HG03108 (cell line): ENCODE data around the gene TPRX1.

Source experiments
- ATAC-seq: cut with Tn5 transposase; IDR thresholded peaks from one replicate; pipeline ENCODE4 v1.9.1; 2021; ENCODE audit warnings: moderate library complexity; ENCODE audit not compliant: unreplicated experiment

Gene TPRX1

DNA sequence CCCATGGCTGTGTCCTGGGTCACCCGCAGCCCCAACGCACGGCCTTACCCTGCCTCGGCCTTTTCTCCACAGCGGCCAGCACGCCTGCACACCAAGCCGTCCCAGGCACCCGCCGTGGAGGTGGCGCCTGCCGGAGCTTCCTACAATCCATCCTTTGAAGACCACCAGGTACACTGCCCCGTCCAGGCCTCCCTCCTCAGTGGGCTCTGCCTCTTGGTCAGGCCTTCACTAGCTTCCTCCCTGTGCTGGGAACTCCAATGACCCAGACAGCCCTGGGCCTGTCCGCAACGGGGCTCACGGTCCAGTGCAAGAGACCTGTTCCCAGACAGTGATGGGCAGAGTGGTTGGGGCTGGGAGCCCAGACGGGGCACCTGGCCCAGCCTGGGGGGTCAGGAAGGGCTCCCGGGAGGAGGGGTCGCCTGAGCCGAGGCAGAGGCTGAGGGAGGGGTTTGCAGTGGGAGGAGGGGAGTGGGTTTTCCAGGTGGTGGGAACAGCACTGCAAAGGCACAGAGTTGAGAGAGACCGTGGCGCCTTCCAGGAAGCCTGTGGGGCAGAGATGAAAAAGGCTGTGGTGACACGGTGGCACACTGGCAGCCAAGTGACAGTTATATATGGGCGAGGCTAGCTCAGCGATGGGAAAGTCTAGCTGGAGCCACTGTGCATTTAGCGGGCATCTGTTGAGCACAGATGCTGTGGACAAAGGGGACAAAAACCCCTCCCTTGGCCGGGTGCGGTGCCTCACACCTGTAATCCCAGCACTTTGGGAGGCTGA is 51.7 kb downstream of the TPRX1 start:
- ATAC-seq = no peak
